ENCODE measurements around the gene GPN2.

Gene GPN2

GRCh38 chr1:26913754-26914619 is 23.9 kb upstream of the GPN2 start, which contains the start of gene NR0B2:
TSS of gene NR0B2 (minus strand) at chr1:26913975. CDS start at chr1:26913940, 35 bp downstream.
- Histone ChIP-seq H3K9me3 (ENCODE audit: insufficient read depth, low read length) (no peaks in the 10 kb centered on the region), H3K4me1 (ENCODE audit: low read length) (no peaks in the 10 kb centered on the region), H3K36me3 (replicated peaks; ENCODE audit: low read depth, low read length) (no peaks in the 10 kb centered on the region), H2AFZ (ENCODE audit: low read depth, low read length) (no peak within 1 kb of the TSS), H3K27me3 (ENCODE audit: low read depth, low read length) (no peaks in the 10 kb centered on the region), H4K20me1 (ENCODE audit: insufficient read depth, low read length) (no peaks in the 10 kb centered on the region), H3K4me2 (ENCODE audit: low read length) (no peak within 1 kb of the TSS), H3K9ac (ENCODE audit: low read length) (no peak within 1 kb of the TSS), H3K4me3 (ENCODE audit: low read length) (no peak within 1 kb of the TSS), H3K27ac (ENCODE audit: low read length) (no peak within 1 kb of the TSS), H3K79me2 (ENCODE audit: low read length) (no peaks in the 10 kb centered on the region)
- TF ChIP-seq EZH2phosphoT487 (IDR thresholded peaks at IDR 0.05; ENCODE audit: low read depth): no peak
- TF ChIP-seq CTCF (IDR thresholded peaks at IDR 0.05; ENCODE audit: low read depth, low read length): no peak

- no peaks in the 10 kb centered on the region for H3K36me3 ChIP-seq (replicated peaks; ENCODE audit: low read depth, low read length)
Observed at GRCh38 chr1:26913389-26913753, 23.3 kb upstream of the GPN2 start.

GRCh38 chr1:26912147-26912490 is 22.0 kb upstream of the GPN2 start:
- no peak overlapping the region for H3K4me3 ChIP-seq (ENCODE audit: low read length)
- H3K27ac ChIP-seq (ENCODE audit: low read length): no peak overlapping the region
- H3K9ac ChIP-seq (ENCODE audit: low read length): no peak overlapping the region
- H3K79me2 ChIP-seq (ENCODE audit: low read length): no peaks in the 10 kb centered on the region
- TF ChIP-seq CTCF (IDR thresholded peaks at IDR 0.05; ENCODE audit: low read depth, low read length): no peak
- TF ChIP-seq EZH2phosphoT487 (IDR thresholded peaks at IDR 0.05; ENCODE audit: low read depth): no peak
- no peaks in the 10 kb centered on the region for H3K36me3 ChIP-seq (replicated peaks; ENCODE audit: low read depth, low read length)
- no peak overlapping the region for H3K4me2 ChIP-seq (ENCODE audit: low read length)
- H3K9me3 ChIP-seq (ENCODE audit: insufficient read depth, low read length): no peaks in the 10 kb centered on the region
- no peak overlapping the region for H2AFZ ChIP-seq (ENCODE audit: low read depth, low read length)
- H3K4me1 ChIP-seq (ENCODE audit: low read length): no peaks in the 10 kb centered on the region
- H4K20me1 ChIP-seq (ENCODE audit: insufficient read depth, low read length): no peaks in the 10 kb centered on the region
- no peaks in the 10 kb centered on the region for H3K27me3 ChIP-seq (ENCODE audit: low read depth, low read length)

More at GRCh38 chr1:26913389-26913753, 23.3 kb upstream of the GPN2 start:
- no peak overlapping the region for H3K4me3 ChIP-seq (ENCODE audit: low read length)
- no peaks in the 10 kb centered on the region for H3K9me3 ChIP-seq (ENCODE audit: insufficient read depth, low read length)
- H3K4me1 ChIP-seq (ENCODE audit: low read length): no peaks in the 10 kb centered on the region
- no peaks in the 10 kb centered on the region for H4K20me1 ChIP-seq (ENCODE audit: insufficient read depth, low read length)
- no peak overlapping the region for H3K27ac ChIP-seq (ENCODE audit: low read length)
- no peak overlapping the region for H3K4me2 ChIP-seq (ENCODE audit: low read length)
- no peak overlapping the region for H2AFZ ChIP-seq (ENCODE audit: low read depth, low read length)
- TF ChIP-seq EZH2phosphoT487 (IDR thresholded peaks at IDR 0.05; ENCODE audit: low read depth): no peak
- no peak for TF ChIP-seq CTCF (IDR thresholded peaks at IDR 0.05; ENCODE audit: low read depth, low read length)
- no peak overlapping the region for H3K9ac ChIP-seq (ENCODE audit: low read length)
- H3K27me3 ChIP-seq (ENCODE audit: low read depth, low read length): no peaks in the 10 kb centered on the region
- H3K79me2 ChIP-seq (ENCODE audit: low read length): no peaks in the 10 kb centered on the region

- H3K4me1 ChIP-seq (ENCODE audit: low read length): no peaks in the 10 kb centered on the region
- H3K9ac ChIP-seq (ENCODE audit: low read length): no peak overlapping the region
- no peaks in the 10 kb centered on the region for H3K9me3 ChIP-seq (ENCODE audit: insufficient read depth, low read length)
- H3K36me3 ChIP-seq (replicated peaks; ENCODE audit: low read depth, low read length): no peaks in the 10 kb centered on the region
- H3K27ac ChIP-seq (ENCODE audit: low read length): no peak overlapping the region
- H3K79me2 ChIP-seq (ENCODE audit: low read length): no peaks in the 10 kb centered on the region
- no peaks in the 10 kb centered on the region for H4K20me1 ChIP-seq (ENCODE audit: insufficient read depth, low read length)
- H2AFZ ChIP-seq (ENCODE audit: low read depth, low read length): no peak overlapping the region
- H3K4me2 ChIP-seq (ENCODE audit: low read length): no peak overlapping the region
- TF ChIP-seq EZH2phosphoT487 (IDR thresholded peaks at IDR 0.05; ENCODE audit: low read depth) (no peak), CTCF (IDR thresholded peaks at IDR 0.05; ENCODE audit: low read depth, low read length) (no peak)
- H3K27me3 ChIP-seq (ENCODE audit: low read depth, low read length): no peaks in the 10 kb centered on the region
- H3K4me3 ChIP-seq (ENCODE audit: low read length): no peak overlapping the region
Observed at GRCh38 chr1:26911399-26912146, 21.5 kb upstream of the GPN2 start.
